8988T (cell line): ENCODE data around the gene KIR3DL1.
"Not testable (repeated sequence)": the region's sequence is repeated elsewhere in the genome, so short reads cannot be mapped to it uniquely, and the experiment has no call there.

Source experiments
- DNase-seq: peaks from one replicate; pipeline ENCODE4 v3.0.0; 2011

Gene KIR3DL1

DNA sequence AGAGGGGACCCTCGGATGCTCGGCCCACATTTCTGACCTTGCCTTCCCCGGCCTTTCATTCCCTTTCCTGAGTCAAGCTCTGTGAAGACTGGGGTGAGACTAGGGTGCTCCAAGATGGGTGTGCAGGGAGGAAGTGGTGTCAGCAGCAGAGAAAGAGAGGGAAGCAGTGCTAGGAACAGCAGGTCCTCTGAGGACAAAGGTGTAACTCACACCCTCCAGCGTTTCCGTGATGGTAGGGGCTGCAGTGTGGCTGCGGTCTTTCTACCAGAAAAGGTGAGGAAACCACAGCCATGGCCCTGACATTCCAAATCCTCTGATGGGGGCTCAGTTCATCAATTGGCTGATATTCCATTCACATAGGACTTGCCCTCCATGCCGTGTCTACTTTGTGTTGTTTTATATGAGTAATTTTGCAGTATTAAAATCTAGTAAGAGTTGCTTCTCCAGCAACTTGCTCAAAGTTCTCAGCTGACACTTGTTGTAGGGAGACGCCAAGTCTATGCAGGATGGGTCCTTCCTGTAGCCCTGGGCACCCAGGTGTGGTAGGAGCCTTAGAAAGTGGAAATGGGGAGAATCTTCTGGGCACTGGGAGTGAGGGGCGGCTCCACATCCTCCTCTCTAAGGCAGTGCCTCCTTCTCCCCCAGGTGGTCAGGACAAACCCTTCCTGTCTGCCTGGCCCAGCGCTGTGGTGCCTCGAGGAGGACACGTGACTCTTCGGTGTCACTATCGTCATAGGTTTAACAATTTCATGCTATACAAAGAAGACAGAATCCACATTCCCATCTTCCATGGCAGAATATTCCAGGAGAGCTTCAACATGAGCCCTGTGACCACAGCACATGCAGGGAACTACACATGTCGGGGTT is 1.6 kb downstream of the KIR3DL1 start:
- DNase-seq, result no peak

DNA sequence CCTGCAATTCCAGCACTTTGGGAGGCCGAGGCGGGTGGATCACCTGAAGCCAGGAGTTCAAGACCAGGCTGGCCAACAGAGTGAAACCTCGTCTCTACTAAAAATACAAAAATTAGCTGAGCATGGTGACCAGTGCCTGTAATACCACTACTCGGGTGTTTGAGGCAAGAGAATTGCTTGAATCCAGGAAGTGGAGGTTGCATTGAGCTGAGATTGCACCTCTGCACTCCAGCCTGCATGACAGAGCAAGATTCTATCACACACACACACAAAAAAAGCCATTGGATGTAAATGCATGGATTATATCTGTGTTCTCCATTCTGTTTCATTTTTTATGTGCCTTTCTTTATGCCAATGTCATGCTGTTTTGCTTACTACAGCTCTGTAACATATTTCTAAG is 8.1 kb downstream of the KIR3DL1 start:
- not testable (repeated sequence) for DNase-seq

DNA sequence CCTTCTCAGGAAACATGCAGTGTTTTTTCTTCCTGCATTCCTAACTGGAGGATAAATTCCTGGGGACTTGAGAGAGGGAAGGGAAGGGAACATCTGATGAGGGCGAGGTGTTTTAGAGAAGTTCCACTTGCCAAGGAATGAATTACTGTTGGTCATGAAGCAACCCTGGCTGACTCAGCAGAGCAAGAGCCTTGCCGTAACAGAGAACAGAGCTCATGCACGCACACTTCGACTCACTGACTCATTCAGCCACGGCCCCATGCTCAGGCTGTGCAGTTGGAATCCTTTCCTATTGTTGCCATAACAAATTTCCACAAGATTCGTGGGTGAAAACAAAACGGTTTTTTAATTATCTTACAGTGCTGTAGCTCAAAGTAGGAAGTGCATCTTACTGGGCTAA is 9.1 kb downstream of the KIR3DL1 start:
- not testable (repeated sequence) for DNase-seq

DNA sequence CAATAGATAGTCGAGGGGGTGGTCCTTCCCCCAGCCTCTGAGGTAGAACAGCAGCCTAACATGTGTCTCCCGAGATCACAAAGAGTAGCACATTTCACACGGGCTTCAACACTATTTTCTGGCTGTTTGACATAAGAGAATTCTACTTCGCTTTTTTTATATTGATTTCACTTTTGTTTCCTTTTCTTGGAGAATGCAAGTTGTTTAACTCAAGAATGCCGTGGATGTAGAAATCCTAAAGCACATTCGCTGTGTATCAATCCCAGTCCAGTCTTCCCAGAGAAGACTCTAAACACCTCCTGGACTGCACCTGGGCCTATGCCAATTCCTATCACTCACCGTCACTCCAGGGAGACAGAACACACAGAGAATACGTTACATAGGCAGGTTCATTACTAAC is 11.8 kb downstream of the KIR3DL1 start:
- not testable (repeated sequence) for DNase-seq

DNA sequence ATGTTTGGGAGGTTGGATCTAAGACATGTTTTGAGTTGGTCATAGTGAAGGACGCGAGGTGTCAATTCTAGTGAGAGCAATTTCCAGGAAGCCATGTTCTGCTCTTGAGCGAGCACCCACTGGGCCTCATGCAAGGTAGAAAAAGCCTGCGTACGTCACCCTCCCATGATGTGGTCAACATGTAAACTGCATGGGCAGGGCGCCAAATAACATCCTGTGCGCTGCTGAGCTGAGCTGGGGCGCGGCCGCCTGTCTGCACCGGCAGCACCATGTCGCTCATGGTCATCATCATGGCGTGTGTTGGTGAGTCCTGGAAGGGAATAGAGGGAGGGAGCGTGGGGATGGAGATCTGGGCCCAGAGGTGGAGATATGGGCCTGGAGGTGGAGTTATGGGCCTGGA is 16.2 kb downstream of the KIR3DL1 start, which contains the start of gene KIR2DS4:
TSS of gene KIR2DS4 (plus strand) at position 181 of the 400 bp plus-strand sequence.
- DNase-seq, result not testable (repeated sequence)

DNA sequence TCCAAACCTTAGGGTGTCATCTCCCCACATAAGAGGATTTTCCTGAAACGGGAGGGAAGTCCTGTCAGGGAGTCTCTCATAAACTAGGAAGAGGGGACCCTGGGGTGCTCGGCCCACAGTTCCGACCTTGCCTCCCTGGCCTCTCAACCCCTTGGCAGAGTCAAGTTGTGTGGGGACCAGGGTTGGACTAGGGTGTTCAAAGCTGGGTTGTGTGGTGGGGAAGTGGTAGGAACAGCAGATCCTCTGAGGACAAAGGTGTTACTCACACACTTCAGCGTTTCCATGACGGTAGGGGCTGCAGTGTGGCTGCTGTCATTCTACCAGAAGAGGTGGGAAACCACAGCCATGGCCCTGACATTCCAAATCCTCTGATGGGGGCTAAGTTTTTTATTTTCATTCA is 18.9 kb downstream of the KIR3DL1 start:
- not testable (repeated sequence) for DNase-seq

DNA sequence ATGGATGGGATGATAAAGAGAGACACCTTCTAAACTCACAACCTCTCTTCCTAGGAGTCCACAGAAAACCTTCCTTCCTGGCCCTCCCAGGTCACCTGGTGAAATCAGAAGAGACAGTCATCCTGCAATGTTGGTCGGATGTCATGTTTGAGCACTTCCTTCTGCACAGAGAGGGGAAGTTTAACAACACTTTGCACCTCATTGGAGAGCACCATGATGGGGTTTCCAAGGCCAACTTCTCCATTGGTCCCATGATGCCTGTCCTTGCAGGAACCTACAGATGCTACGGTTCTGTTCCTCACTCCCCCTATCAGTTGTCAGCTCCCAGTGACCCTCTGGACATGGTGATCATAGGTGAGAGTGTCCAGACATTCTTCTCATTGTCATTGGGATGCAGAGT is 21.3 kb downstream of the KIR3DL1 start:
- not testable (repeated sequence) for DNase-seq

DNA sequence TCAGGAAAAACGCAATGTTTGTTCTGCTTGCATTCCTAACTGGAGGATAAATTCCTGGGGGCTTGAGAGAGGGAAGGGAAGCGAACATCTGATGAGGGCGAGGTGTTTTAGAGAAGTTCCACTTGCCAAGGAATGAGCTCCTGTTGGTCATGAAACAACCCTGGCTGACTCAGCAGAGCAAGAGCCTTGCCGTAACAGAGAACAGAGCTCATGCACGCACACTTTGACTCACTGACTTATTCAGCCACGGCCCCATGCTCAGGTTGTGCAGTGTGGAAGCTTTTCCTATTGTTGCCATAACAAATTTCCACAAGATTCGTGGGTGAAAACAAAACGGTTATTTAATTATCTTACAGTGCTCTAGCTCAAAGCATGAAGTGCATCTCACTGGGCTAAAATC is 26.9 kb downstream of the KIR3DL1 start:
- not testable (repeated sequence) for DNase-seq

DNA sequence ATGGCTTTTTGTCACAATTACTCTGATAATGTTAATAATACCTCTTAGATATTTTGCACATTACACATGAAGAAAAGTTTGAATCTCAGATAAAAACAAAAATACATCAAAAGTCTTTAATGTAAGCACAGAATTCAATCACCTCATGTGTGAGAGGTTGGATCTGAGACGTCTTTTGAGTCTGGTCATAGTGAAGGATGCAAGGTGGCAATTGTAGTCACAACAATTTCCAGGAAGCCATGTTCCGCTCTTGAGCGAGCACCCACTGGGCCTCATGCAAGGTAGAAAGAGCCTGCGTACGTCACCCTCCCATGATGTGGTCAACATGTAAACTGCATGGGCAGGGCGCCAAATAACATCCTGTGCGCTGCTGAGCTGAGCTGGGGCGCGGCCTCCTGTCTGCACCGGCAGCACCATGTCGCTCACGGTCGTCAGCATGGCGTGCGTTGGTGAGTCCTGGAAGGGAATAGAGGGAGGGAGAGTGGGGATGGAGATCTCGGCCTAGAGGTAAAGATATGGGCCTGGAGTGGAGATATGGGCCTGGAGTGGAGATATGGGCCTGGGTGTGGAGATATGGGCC is 33.9 kb downstream of the KIR3DL1 start, which contains the start of gene KIR3DL2:
TSS of gene KIR3DL2 (plus strand) at position 383 of the 580 bp plus-strand sequence. CDS start at position 416, 33 bp downstream.
- not testable (repeated sequence) for DNase-seq

DNA sequence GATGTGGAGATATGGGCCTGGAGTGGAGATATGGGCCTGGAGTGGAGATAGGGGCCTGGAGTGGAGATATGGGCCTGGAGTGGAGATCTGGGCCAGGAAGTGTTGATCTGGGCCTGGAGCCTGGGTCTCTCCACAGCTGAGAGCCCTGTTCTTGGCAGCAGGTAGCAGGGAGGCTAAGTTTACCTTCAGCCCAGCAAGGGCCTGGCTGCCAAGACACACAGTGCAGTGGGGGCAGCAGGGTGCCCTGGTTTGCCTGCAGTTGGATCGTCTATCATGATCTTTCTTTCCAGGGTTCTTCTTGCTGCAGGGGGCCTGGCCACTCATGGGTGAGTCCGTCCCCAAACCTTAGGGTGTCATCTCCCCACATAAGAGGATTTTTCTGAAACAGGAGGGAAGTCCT is 34.7 kb downstream of the KIR3DL1 start:
- DNase-seq, result no peak

DNA sequence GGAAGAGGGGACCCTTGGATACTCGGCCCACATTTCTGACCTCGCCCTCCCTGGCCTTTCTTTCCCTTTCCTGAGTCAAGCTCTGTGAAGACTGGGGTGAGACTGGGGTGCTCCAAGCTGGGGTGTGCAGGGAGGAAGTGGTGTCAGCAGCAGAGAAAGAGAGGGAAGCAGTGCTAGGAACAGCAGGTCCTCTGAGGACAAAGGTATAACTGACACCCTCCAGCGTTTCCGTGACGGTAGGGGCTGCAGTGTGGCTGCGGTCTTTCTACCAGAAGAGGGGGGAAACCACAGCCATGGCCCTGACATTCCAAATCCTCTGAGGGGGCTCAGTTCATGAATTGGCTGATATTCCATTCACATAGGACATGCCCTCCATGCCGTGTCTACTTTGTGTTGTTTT is 35.1 kb downstream of the KIR3DL1 start:
- DNase-seq, result no peak

DNA sequence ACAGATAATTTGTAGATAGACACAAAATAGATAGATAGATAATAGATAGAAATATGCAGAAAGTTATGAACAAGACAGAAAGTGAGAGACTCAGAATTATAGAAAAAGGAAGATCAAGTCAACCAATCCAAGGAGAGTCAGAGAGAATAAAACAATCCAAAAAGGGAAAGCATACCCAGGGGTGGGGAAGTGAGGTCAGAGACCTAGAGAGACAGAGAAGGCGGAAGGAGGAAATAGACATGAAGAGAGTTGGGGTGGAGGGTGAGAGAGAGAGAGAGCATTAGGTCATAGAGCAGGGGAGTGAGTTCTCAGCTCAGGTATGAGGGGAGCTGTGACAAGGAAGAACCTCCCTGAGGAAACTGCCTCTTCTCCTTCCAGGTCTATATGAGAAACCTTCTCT is 39.0 kb downstream of the KIR3DL1 start:
- not testable (repeated sequence) for DNase-seq

DNA sequence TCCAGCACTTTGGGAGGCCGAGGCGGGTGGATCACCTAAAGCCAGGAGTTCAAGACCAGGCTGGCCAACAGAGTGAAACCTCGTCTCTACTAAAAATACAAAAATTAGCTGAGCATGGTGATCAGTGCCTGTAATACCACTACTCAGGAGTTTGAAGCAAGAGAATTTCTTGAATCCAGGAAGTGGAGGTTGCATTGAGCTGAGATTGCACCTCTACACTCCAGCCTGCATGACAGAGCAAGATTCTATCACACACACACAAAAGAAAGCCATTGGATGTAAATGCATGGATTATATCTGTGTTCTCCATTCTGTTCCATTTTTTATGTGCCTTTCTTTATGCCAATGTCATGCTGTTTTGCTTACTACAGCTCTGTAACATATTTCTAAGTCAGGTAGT is 42.2 kb downstream of the KIR3DL1 start:
- not testable (repeated sequence) for DNase-seq

DNA sequence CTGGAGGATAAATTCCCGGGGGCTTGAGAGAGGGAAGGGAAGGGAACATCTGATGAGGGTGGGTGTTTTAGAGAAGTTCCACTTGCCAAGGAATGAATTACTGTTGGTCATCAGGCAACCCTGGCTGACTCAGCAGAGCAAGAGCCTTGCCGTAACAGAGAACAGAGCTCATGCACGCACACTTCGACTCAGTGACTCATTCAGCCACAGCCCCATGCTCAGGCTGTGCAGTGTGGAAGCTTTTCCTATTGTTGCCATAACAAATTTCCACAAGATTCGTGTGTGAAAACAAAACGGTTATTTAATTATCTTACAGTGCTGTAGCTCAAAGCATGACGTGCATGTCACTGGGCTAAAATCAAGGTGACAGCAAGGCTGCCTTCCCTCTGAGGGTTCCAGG is 43.2 kb downstream of the KIR3DL1 start:
- DNase-seq, result not testable (repeated sequence)

DNA sequence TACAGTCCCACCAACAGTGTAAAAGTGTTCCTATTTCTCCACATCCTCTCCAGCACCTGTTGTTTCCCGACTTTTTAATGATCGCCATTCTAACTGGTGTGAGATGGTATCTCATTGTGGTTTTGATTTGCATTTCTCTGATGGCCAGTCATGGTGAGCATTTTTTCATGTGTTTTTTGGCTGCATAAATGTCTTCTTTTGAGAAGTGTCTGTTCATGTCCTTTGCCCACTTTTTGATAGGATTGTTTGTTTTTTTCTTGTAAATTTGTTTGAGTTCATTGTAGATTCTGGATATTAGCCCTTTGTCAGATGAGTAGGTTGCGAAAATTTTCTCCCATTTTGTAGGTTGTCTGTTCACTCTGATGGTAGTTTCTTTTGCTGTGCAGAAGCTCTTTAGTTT is 47.2 kb downstream of the KIR3DL1 start:
- not testable (repeated sequence) for DNase-seq

DNA sequence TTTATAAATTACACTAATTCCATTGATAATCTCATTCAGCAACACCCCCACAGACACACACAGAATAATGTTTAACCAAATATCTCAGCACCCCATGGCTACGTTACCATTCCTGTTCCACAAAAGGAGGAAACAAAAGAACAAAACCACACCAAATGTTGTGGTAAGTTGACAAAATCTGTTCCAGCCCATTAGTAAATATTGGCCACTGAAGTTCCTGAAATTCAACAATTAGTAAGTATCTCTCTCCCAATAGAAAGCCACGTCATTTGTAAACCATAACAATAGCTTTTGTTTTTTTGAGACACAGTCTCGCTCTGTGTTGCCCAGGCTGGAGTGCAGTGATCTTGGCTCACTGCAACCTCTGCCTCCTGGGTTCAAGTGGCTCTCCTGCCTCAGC is 55.4 kb downstream of the KIR3DL1 start:
- no peak for DNase-seq

DNA sequence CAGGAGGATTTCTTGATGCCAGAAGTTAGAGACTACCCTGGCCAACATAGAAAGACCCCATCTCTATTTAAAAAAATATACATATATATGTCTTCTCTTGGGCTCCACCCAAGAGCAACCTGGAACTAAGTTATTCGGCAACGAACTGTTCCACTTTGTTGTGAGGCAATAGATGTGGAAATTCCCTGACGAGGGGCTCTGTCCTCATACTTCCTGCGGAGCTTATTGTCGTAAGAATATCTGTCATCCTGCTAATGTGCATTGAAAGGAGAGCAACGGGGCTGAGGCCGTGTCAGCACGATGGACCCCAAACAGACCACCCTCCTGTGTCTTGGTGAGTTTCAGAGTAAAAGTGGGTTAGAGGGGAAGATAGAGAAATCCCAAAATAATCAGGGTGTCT is 57.7 kb downstream of the KIR3DL1 start, which contains the start of gene FCAR:
TSS of gene FCAR (plus strand) at position 246 of the 400 bp plus-strand sequence. CDS start at position 301, 55 bp downstream.
- DNase-seq, result no peak

DNA sequence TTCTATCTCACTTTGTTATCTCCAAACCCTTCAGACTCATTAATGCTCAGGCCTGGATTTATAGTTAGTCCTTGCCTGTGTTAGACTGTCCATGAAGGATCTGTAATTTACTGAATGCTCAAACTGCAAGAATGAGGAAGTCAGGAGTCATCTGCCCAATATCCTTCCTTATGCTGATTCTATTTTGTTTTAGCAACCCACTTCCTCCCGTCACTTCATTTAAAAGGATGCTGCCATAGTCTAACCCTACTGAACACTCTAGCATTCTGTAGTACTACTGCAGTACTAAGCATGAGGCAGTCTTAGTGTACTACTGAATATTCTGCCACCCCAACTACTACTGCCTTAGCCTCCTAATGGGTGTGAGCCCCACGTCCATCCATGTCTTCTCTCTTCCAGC is 59.2 kb downstream of the KIR3DL1 start:
- no peak for DNase-seq

DNA sequence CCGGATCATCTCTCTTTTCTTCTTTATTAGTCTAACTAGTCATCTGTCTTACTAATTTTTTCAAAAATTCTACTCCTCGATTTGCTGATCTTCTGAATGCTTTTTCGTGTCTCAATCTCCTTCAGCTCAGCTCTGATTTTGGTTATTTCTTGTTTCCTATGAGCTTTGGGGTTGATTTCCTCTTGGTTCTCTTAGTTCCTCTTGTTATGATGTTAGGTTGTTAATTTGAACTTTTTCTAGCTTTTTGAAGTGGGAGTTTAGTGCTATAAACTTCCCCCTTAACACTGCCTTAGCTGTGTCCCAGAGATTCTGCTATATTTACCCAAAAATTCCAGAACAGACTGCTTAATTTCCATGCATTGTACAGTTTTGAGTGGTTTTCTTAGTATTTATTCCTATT is 61.2 kb downstream of the KIR3DL1 start:
- DNase-seq, result no peak
